Liver (tissue), 9 donors: ENCODE results near the gene GMNN. TPM values are rescaled to one million over a fixed set of nuclear protein-coding genes. Genes with fewer than 3 reads are reported as not detected.

Experiments
- DNase-seq: peaks from one replicate; pipeline ENCODE4 v3.0.0-alpha.2; 2017; ENCODE audit warnings: low spot score
- H3K27ac ChIP-seq, 2 donors: one replicate each; pipeline ENCODE4 v1.7.0; 2013; ENCODE audit warnings: inconsistent platforms in 2 of 2, low read length in 2 of 2, control low read depth in 1 of 2, low read depth in 1 of 2, mild to moderate bottlenecking in 1 of 2
- H3K27me3 ChIP-seq, 4 donors: one replicate each; pipeline versions ENCODE4 v1.6.1 to v1.7.0; 2013; ENCODE audit warnings: low read length in 3 of 4, inconsistent platforms in 1 of 4, mild to moderate bottlenecking in 1 of 4, moderate library complexity in 1 of 4; ENCODE audit not compliant: control insufficient read depth in 4 of 4, insufficient read depth in 4 of 4
- H3K36me3 ChIP-seq, 4 donors: one replicate each; pipeline versions ENCODE4 v1.6.1 to v1.7.0; 2013; ENCODE audit warnings: low read length in 3 of 4, mild to moderate bottlenecking in 3 of 4, low read depth in 1 of 4, moderate library complexity in 1 of 4; ENCODE audit not compliant: control insufficient read depth in 4 of 4, insufficient read depth in 3 of 4
- H3K4me1 ChIP-seq, 4 donors: one replicate each; pipeline versions ENCODE4 v1.6.1 to v1.7.0; 2013; ENCODE audit warnings: low read length in 3 of 4, mild to moderate bottlenecking in 3 of 4, moderate library complexity in 1 of 4; ENCODE audit not compliant: control insufficient read depth in 4 of 4, insufficient read depth in 4 of 4
- H3K4me3 ChIP-seq, 3 donors: one replicate each; pipeline versions ENCODE4 v1.6.1 to v1.7.0; 2013; ENCODE audit warnings: low read length in 3 of 3, control low read depth in 1 of 3, low read depth in 1 of 3, mild to moderate bottlenecking in 1 of 3
- H3K9ac ChIP-seq, 2 donors: one replicate each; pipeline ENCODE4 v1.7.0; 2013; ENCODE audit warnings: low read length in 2 of 2, mild to moderate bottlenecking in 2 of 2, moderate library complexity in 2 of 2, control low read depth in 1 of 2, low read depth in 1 of 2
- H3K9me3 ChIP-seq, 4 donors: one replicate each; pipeline versions ENCODE4 v1.6.1 to v1.7.0; 2013; ENCODE audit warnings: low read length in 3 of 4; ENCODE audit not compliant: control insufficient read depth in 4 of 4
- EGR1 ChIP-seq, 2 donors: IDR thresholded peaks; 2 replicates each; pipeline ENCODE4 v1.6.1; 2016 to 2018; ENCODE audit warnings: antibody characterized with exemption in 2 of 2, low read depth in 2 of 2
- FOXA1 ChIP-seq: IDR thresholded peaks from 2 replicates; pipeline ENCODE4 v1.6.1; 2016; ENCODE audit warnings: antibody characterized with exemption
- FOXA2 ChIP-seq: IDR thresholded peaks from 2 replicates; pipeline ENCODE4 v1.6.1; 2016; ENCODE audit warnings: antibody characterized with exemption
- GABPA ChIP-seq, 2 donors: IDR thresholded peaks in 1 of 2; conservative IDR thresholded peaks in 1 of 2; 2 replicates each; pipeline ENCODE4 v1.6.1; 2016; ENCODE audit warnings: antibody characterized with exemption in 2 of 2, mild to moderate bottlenecking in 1 of 2, moderate library complexity in 1 of 2
- HNF4A ChIP-seq, 2 donors: conservative IDR thresholded peaks; 2 replicates each; pipeline ENCODE4 v1.6.1; 2016; ENCODE audit warnings: antibody characterized with exemption in 2 of 2, mild to moderate bottlenecking in 2 of 2
- HNF4G ChIP-seq: IDR thresholded peaks from 2 replicates; pipeline ENCODE4 v1.6.1; 2016; ENCODE audit warnings: antibody characterized with exemption
- JUND ChIP-seq, 2 donors: IDR thresholded peaks; 2 replicates each; pipeline ENCODE4 v1.6.1; 2016; ENCODE audit warnings: antibody characterized with exemption in 2 of 2
- NR2F2 ChIP-seq: IDR thresholded peaks from 2 replicates; pipeline ENCODE4 v1.6.1; 2016; ENCODE audit warnings: antibody characterized with exemption
- RXRA ChIP-seq, 2 donors: IDR thresholded peaks; 2 replicates each; pipeline ENCODE4 v1.6.1; 2017 to 2018; ENCODE audit warnings: antibody characterized with exemption in 2 of 2, mild to moderate bottlenecking in 1 of 2
- SP1 ChIP-seq: IDR thresholded peaks from 2 replicates; pipeline ENCODE4 v1.6.1; 2018; ENCODE audit warnings: antibody characterized with exemption, mild to moderate bottlenecking
- TAF1 ChIP-seq: conservative IDR thresholded peaks from 2 replicates; pipeline ENCODE4 v1.6.1; 2016; ENCODE audit warnings: antibody characterized with exemption, mild to moderate bottlenecking
- YY1 ChIP-seq: IDR thresholded peaks from 2 replicates; pipeline ENCODE4 v1.6.1; 2016; ENCODE audit warnings: antibody characterized with exemption, mild to moderate bottlenecking
- WGBS: extraction: QIAGEN DNeasy Blood & Tissue Kit; methylation state at CpG from one replicate; pipeline ENCODE4 v1.1.7; 2013; 5-methylcytosine and 5-hydroxymethylcytosine counted together
- polyA plus RNA-seq, 2 donors: library from polyadenylated mRNA; stranded (reverse) in 1 of 2; unstranded in 1 of 2; fragments of 200-250 nt in 1 of 2; fragments of >200 nt in 1 of 2; fragmentation: Nextera tagmentation in 1 of 2; extraction: Ambion mirVana in 1 of 2; gene quantifications; one replicate each; pipeline versions ENCODE4 v1.2.1 to v1.2.3, GENCODE V29; 2013 to 2015
- total RNA-seq, 2 donors: library from RNA; depleted of rRNA; stranded (reverse); fragments of >200 nt; gene quantifications; one replicate each; pipeline ENCODE4 v1.2.3, GENCODE V29; 2014
- TF ChIP-seq, protein P1 (sequence below): fragments of 150-350 bp; IDR thresholded peaks from 2 replicates; pipeline ENCODE4 v1.5.1; 2017; ENCODE audit warnings: improper control_type of control experiment, low read depth, low read length; ENCODE audit not compliant: missing input control
- TF ChIP-seq, protein P2 (sequence below): IDR thresholded peaks from 2 replicates; pipeline ENCODE4 v1.6.1; 2016; ENCODE audit warnings: antibody characterized with exemption, mild to moderate bottlenecking
- TF ChIP-seq, protein P3 (sequence below): IDR thresholded peaks from 2 replicates; pipeline ENCODE4 v1.6.1; 2016; ENCODE audit warnings: antibody characterized with exemption
- TF ChIP-seq, protein P4 (sequence below): IDR thresholded peaks from 2 replicates; pipeline ENCODE4 v1.6.1; 2016; ENCODE audit warnings: antibody characterized with exemption
- TF ChIP-seq, protein P5 (sequence below): IDR thresholded peaks from 2 replicates; pipeline ENCODE4 v1.6.1; 2016; ENCODE audit warnings: antibody characterized with exemption
- donor health status: healthy.
- donor health status: healthy.
- donor health status: healthy.
- donor health status: healthy.
- donor health status: healthy.

Gene GMNN
- total and polyA plus RNA-seq, 4 donors: 8.4 to 34.9 (median 11.0) TPM

DNA sequence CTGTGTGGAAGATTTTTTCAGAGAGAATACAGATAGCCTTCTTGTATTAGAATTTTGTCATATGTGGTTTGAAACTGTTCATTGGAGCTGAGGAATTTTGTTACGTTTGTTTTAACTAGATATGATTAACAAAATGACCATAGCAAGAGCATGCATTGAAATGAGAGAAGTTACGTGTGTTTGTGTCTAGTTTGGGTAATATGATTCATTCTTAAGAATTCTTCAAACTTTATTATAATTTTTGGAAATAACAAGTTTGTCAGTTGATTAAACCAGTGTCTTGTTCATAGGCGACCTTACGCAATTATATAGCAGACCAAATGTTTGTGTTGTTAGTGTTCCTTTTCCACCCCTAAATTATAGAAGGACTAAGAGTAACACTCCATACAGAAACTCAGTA, 5.5 kb downstream of the GMNN start:
- H3K9me3 ChIP-seq: no peaks in the 10 kb centered on the region
- peaks cover 5 to 25% (median 12%) of the 10 kb centered on the region in 4 donors for H3K4me1 ChIP-seq
- peaks cover 2 to 24% (median 5%) of the 10 kb centered on the region in 4 donors for H3K36me3 ChIP-seq
- H3K9ac ChIP-seq: no peak overlapping the region
- DNase-seq: no peak
- no peak overlapping the region for H3K4me3 ChIP-seq
- H3K27me3 ChIP-seq: no peaks in the 10 kb centered on the region
- WGBS: 88% methylated on average over 4 of the region's 4 CpGs
- TF ChIP-seq, protein P1, sequence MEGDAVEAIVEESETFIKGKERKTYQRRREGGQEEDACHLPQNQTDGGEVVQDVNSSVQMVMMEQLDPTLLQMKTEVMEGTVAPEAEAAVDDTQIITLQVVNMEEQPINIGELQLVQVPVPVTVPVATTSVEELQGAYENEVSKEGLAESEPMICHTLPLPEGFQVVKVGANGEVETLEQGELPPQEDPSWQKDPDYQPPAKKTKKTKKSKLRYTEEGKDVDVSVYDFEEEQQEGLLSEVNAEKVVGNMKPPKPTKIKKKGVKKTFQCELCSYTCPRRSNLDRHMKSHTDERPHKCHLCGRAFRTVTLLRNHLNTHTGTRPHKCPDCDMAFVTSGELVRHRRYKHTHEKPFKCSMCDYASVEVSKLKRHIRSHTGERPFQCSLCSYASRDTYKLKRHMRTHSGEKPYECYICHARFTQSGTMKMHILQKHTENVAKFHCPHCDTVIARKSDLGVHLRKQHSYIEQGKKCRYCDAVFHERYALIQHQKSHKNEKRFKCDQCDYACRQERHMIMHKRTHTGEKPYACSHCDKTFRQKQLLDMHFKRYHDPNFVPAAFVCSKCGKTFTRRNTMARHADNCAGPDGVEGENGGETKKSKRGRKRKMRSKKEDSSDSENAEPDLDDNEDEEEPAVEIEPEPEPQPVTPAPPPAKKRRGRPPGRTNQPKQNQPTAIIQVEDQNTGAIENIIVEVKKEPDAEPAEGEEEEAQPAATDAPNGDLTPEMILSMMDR: no peak
- TF ChIP-seq HNF4A (conservative IDR thresholded peaks at IDR 0.05) (no peak), TAF1 (no peak), FOXA2 (no peak), GABPA (IDR thresholded peaks at IDR 0.05 in 1 of 2, conservative IDR thresholded peaks at IDR 0.05 in 1 of 2) (no peak), FOXA1 (no peak), YY1 (no peak), JUND (IDR thresholded peaks at IDR 0.05) (no peak), HNF4G (no peak), RXRA (IDR thresholded peaks at IDR 0.05) (no peak), NR2F2 (no peak), EGR1 (IDR thresholded peaks at IDR 0.05; ENCODE audit: low read depth in 2 of 2) (no peak), SP1 (no peak)
- TF ChIP-seq, protein P2, sequence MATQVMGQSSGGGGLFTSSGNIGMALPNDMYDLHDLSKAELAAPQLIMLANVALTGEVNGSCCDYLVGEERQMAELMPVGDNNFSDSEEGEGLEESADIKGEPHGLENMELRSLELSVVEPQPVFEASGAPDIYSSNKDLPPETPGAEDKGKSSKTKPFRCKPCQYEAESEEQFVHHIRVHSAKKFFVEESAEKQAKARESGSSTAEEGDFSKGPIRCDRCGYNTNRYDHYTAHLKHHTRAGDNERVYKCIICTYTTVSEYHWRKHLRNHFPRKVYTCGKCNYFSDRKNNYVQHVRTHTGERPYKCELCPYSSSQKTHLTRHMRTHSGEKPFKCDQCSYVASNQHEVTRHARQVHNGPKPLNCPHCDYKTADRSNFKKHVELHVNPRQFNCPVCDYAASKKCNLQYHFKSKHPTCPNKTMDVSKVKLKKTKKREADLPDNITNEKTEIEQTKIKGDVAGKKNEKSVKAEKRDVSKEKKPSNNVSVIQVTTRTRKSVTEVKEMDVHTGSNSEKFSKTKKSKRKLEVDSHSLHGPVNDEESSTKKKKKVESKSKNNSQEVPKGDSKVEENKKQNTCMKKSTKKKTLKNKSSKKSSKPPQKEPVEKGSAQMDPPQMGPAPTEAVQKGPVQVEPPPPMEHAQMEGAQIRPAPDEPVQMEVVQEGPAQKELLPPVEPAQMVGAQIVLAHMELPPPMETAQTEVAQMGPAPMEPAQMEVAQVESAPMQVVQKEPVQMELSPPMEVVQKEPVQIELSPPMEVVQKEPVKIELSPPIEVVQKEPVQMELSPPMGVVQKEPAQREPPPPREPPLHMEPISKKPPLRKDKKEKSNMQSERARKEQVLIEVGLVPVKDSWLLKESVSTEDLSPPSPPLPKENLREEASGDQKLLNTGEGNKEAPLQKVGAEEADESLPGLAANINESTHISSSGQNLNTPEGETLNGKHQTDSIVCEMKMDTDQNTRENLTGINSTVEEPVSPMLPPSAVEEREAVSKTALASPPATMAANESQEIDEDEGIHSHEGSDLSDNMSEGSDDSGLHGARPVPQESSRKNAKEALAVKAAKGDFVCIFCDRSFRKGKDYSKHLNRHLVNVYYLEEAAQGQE: no peak
- TF ChIP-seq, protein P3, sequence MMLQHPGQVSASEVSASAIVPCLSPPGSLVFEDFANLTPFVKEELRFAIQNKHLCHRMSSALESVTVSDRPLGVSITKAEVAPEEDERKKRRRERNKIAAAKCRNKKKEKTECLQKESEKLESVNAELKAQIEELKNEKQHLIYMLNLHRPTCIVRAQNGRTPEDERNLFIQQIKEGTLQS: no peak
- TF ChIP-seq, protein P4, sequence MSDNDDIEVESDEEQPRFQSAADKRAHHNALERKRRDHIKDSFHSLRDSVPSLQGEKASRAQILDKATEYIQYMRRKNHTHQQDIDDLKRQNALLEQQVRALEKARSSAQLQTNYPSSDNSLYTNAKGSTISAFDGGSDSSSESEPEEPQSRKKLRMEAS: no peak
- H3K27ac ChIP-seq: no peak overlapping the region

DNA sequence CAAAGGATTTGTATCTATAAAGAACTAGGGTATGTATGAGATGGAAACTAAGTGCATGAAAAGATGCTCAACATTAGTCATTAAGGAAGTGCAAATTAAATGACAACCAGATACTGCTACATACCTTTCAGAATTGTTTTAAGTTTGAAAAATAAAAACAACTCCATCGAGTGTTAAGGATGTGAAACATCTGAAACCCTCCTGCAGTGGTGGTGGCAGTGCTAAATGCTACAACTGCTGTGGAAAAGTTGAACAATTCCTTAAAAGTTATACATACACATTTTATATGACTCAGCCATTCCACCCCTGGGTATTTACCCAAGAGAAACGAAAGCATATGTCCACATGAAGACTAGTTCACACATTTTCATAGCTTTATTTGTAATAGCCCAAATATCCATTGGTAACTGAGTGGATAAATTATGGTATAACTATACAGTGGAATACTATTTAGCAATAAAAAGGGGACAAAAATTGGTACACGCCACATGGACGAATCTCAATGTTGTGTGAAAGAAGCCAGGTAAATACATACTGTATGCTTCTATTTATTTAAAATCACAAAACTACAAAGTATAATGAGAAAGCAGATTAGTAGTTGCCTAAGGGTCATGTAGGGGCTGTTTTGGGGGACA, 13.4 kb downstream of the GMNN start:
- Histone ChIP-seq H3K36me3 (peaks cover 2 to 30% (median 14%) of the 10 kb centered on the region in 4 donors), H3K27ac (no peak overlapping the region), H3K4me1 (no peaks in the 10 kb centered on the region), H3K9ac (no peak overlapping the region), H3K27me3 (no peaks in the 10 kb centered on the region), H3K4me3 (no peak overlapping the region), H3K9me3 (no peaks in the 10 kb centered on the region)
- TF ChIP-seq, protein P3: no peak
- TF ChIP-seq EGR1 (IDR thresholded peaks at IDR 0.05; ENCODE audit: low read depth in 2 of 2) (no peak), GABPA (IDR thresholded peaks at IDR 0.05 in 1 of 2, conservative IDR thresholded peaks at IDR 0.05 in 1 of 2) (no peak), HNF4A (conservative IDR thresholded peaks at IDR 0.05) (no peak), SP1 (no peak)
- TF ChIP-seq, protein P5, sequence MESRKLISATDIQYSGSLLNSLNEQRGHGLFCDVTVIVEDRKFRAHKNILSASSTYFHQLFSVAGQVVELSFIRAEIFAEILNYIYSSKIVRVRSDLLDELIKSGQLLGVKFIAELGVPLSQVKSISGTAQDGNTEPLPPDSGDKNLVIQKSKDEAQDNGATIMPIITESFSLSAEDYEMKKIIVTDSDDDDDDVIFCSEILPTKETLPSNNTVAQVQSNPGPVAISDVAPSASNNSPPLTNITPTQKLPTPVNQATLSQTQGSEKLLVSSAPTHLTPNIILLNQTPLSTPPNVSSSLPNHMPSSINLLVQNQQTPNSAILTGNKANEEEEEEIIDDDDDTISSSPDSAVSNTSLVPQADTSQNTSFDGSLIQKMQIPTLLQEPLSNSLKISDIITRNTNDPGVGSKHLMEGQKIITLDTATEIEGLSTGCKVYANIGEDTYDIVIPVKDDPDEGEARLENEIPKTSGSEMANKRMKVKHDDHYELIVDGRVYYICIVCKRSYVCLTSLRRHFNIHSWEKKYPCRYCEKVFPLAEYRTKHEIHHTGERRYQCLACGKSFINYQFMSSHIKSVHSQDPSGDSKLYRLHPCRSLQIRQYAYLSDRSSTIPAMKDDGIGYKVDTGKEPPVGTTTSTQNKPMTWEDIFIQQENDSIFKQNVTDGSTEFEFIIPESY: no peak
- WGBS: 97% methylated on average over 4 of the region's 4 CpGs
- no peak for DNase-seq
